Upper lobe of left lung (tissue), 6 donors: ENCODE data around the gene SLC16A1. TPM values are rescaled to one million over a fixed set of nuclear protein-coding genes. Genes with fewer than 3 reads are reported as not detected.

ENCODE experiments used
- ATAC-seq, 2 donors: fragments of 200-7000 bp; cut with Tn5 transposase; one replicate each; pipeline ENCODE4 v1.9.1; 2022; ENCODE audit warnings: mild to moderate bottlenecking in 2 of 2, moderate library complexity in 2 of 2; ENCODE audit not compliant: low FRiP score in 2 of 2
- DNase-seq, 2 donors: peaks; one replicate each; pipeline ENCODE4 v3.0.0-alpha.2; 2019 to 2020
- H3K27ac ChIP-seq, 4 donors: fragments of 200-600 bp; sonication (generic); one replicate each; pipeline ENCODE4 v1.5.1; 2016 to 2019
- H3K27me3 ChIP-seq, 4 donors: fragments of 200-600 bp; sonication (generic); one replicate each; pipeline ENCODE4 v1.5.1; 2017 to 2019
- H3K36me3 ChIP-seq, 4 donors: fragments of 200-600 bp; sonication (generic); one replicate each; pipeline ENCODE4 v1.5.1; 2016 to 2019
- H3K4me1 ChIP-seq, 4 donors: fragments of 200-600 bp; sonication (generic); one replicate each; pipeline ENCODE4 v1.5.1; 2018 to 2019
- H3K4me3 ChIP-seq, 4 donors: fragments of 200-600 bp; sonication (generic); one replicate each; pipeline ENCODE4 v1.5.1; 2017 to 2019; ENCODE audit warnings: mild to moderate bottlenecking in 2 of 4, moderate library complexity in 1 of 4
- H3K9me3 ChIP-seq, 4 donors: fragments of 200-600 bp; sonication (generic); one replicate each; pipeline ENCODE4 v1.5.1; 2018 to 2019
- EP300 ChIP-seq, 4 donors: sonication (generic); formaldehyde crosslinking; IDR thresholded peaks; one replicate each; pipeline ENCODE4 v1.5.1; 2017; ENCODE audit warnings: antibody characterized with exemption in 4 of 4, control low read depth in 2 of 4
- POLR2A ChIP-seq, 4 donors: fragments of 450-650 bp; IDR thresholded peaks; one replicate each; pipeline ENCODE4 v1.5.1; 2016 to 2017; ENCODE audit warnings: antibody characterized with exemption in 4 of 4, mild to moderate bottlenecking in 2 of 4
- POLR2AphosphoS5 ChIP-seq, 2 donors: sonication (generic); formaldehyde crosslinking; IDR thresholded peaks; one replicate each; pipeline ENCODE4 v1.5.1; 2017; ENCODE audit warnings: antibody characterized with exemption in 2 of 2
- WGBS, 2 donors: methylation state at CpG; one replicate each; pipeline ENCODE4 v1.1.5; 2017 to 2018; 5-methylcytosine and 5-hydroxymethylcytosine counted together
- total RNA-seq, 6 donors: library from RNA; depleted of rRNA in 4 of 6; stranded (reverse); fragments of >200 nt in 4 of 6; gene quantifications; one replicate each; pipeline versions ENCODE4 v1.1.0 to v1.2.1, GENCODE V29; 2016 to 2021
- TF ChIP-seq, protein P1 (sequence below), 6 experiments: fragments of 450-650 bp in 4 of 6; fragments of 200-600 bp in 2 of 6; sonication (generic) in 2 of 6; IDR thresholded peaks; one replicate each; pipeline ENCODE4 v1.5.1; 2016 to 2019; ENCODE audit warnings: antibody characterized with exemption in 6 of 6
- donor health status: DM: no; HTN: no; CAD: no; lungs with moderate emphysema.
- donor health status: DM: no; HTN: yes; CAD: no; lungs with severe emphysema.

The SLC16A1 gene
- total RNA-seq, 6 donors from 2014 or later = 1.4 to 13.3 (median 5.9) TPM

DNA sequence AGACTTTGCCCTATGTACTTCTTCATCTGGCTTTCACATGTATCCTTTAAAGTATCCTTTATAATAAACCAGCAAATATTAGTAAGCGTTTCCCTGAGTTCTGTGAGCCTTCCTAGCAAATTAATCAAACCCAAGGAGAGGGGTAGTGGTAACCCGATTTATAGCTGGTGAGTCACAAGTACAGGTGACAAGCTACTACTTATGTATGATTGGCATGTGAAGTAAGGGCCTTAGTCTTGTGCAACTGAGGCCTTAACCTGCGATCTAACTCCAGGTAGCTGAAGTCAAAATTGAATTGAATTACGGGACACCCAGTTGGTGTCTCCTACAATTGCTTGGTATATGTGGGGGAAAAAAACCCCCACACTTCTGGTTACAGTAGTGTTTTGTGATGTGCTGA, 26.0 kb downstream of the SLC16A1 start:
- WGBS, 2 donors = 78 to 86% methylated on average over 4 of the region's 4 CpGs
- ATAC-seq (no peak), DNase-seq (peak in 1 of 2 donors; percentile 24)
- Histone ChIP-seq H3K4me1 (no peaks in the 10 kb centered on the region), H3K9me3 (no peaks in the 10 kb centered on the region), H3K36me3 (no peaks in the 10 kb centered on the region), H3K27ac (no peak overlapping the region), H3K27me3 (no peaks in the 10 kb centered on the region), H3K4me3 (no peak overlapping the region)
- TF ChIP-seq EP300 (IDR thresholded peaks at IDR 0.05) (no peak), POLR2A (IDR thresholded peaks at IDR 0.05) (no peak), POLR2AphosphoS5 (IDR thresholded peaks at IDR 0.05) (no peak)
- TF ChIP-seq, protein P1, sequence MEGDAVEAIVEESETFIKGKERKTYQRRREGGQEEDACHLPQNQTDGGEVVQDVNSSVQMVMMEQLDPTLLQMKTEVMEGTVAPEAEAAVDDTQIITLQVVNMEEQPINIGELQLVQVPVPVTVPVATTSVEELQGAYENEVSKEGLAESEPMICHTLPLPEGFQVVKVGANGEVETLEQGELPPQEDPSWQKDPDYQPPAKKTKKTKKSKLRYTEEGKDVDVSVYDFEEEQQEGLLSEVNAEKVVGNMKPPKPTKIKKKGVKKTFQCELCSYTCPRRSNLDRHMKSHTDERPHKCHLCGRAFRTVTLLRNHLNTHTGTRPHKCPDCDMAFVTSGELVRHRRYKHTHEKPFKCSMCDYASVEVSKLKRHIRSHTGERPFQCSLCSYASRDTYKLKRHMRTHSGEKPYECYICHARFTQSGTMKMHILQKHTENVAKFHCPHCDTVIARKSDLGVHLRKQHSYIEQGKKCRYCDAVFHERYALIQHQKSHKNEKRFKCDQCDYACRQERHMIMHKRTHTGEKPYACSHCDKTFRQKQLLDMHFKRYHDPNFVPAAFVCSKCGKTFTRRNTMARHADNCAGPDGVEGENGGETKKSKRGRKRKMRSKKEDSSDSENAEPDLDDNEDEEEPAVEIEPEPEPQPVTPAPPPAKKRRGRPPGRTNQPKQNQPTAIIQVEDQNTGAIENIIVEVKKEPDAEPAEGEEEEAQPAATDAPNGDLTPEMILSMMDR (IDR thresholded peaks at IDR 0.05) = no peak

DNA sequence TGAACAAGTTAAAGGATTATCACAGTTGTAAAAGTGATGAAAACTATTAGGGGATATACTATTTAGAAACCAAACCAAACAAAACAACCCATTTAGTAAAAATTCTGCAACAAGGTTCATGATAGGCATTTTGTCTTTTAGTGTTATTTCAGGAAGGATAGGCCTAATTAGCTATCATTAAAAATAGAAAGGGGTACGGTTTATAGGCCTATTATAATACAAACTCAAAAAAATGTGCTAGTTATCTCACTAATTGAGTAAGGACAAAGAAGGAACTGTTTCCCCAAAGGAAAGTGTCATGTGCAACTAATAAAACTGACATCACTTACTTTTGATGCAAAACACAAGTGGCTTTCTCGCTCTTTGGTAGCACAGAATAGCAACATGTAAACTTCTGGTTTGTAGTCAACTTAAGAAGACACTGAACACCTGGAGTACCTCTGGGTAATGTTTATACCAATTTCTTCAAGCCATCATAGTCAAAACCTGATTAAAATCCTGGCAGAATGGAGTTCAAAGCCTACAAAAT, 28.5 kb downstream of the SLC16A1 start:
- TF ChIP-seq POLR2A (IDR thresholded peaks at IDR 0.05) (no peak), EP300 (IDR thresholded peaks at IDR 0.05) (no peak), POLR2AphosphoS5 (IDR thresholded peaks at IDR 0.05) (no peak)
- TF ChIP-seq, protein P1 (IDR thresholded peaks at IDR 0.05) = no peak
- no peaks in the 10 kb centered on the region for H3K9me3 ChIP-seq
- WGBS, 2 donors = 90 to 93% methylated on average over 2 of the region's 2 CpGs
- no peak for ATAC-seq
- no peaks in the 10 kb centered on the region for H3K27me3 ChIP-seq
- H3K36me3 ChIP-seq = no peaks in the 10 kb centered on the region
- no peak overlapping the region for H3K4me3 ChIP-seq
- DNase-seq = no peak
- no peaks in the 10 kb centered on the region for H3K4me1 ChIP-seq
- H3K27ac ChIP-seq = no peak overlapping the region

DNA sequence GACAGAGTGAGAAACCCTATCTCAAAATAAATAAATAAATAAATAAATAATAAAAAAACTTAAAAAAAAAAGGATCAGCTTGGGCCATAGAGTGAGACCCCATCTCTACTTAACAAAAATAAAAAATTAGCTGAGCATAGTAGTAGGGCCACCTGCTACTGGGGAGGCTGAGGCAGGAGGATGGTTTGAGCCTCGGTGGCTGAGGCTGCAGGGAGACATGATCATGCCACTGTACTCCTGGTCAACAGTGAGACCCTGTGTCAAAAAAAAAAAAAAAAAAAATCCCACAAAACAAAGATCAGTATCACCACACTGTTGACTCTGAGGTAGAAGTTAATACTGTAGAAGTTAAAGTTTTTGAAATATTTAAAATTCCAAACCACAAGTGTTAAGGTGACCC, 29.1 kb downstream of the SLC16A1 start:
- Histone ChIP-seq H3K27ac (no peak overlapping the region), H3K36me3 (no peaks in the 10 kb centered on the region), H3K27me3 (no peaks in the 10 kb centered on the region), H3K4me3 (no peak overlapping the region), H3K9me3 (no peaks in the 10 kb centered on the region), H3K4me1 (no peaks in the 10 kb centered on the region)
- DNase-seq (no peak), ATAC-seq (no peak)
- WGBS, 2 donors = 90% methylated on average over 1 of the region's 1 CpG
- no peak for TF ChIP-seq POLR2AphosphoS5 (IDR thresholded peaks at IDR 0.05)
- TF ChIP-seq, protein P1 (IDR thresholded peaks at IDR 0.05) = no peak
- no peak for TF ChIP-seq EP300 (IDR thresholded peaks at IDR 0.05)
- TF ChIP-seq POLR2A (IDR thresholded peaks at IDR 0.05) = no peak

GRCh38 chr1:112925015-112925414, 31.0 kb downstream of the SLC16A1 start:
- Histone ChIP-seq H3K9me3 (no peaks in the 10 kb centered on the region), H3K36me3 (no peaks in the 10 kb centered on the region), H3K4me1 (no peaks in the 10 kb centered on the region), H3K27ac (no peak overlapping the region), H3K27me3 (no peaks in the 10 kb centered on the region), H3K4me3 (no peak overlapping the region)
- 78 to 79% methylated on average over 3 of the region's 3 CpGs for WGBS, 2 donors
- ATAC-seq = no peak
- TF ChIP-seq POLR2A (IDR thresholded peaks at IDR 0.05) (no peak), EP300 (IDR thresholded peaks at IDR 0.05) (no peak), POLR2AphosphoS5 (IDR thresholded peaks at IDR 0.05) (no peak)
- TF ChIP-seq, protein P1 (IDR thresholded peaks at IDR 0.05) = no peak
- no peak for DNase-seq

- no peaks in the 10 kb centered on the region for H3K4me1 ChIP-seq
- WGBS, 2 donors = 95 to 100% methylated on average over 9 to 12 of the region's 12 CpGs
- ATAC-seq (peak in 1 of 2 donors; percentile 15), DNase-seq (peak in 1 of 2 donors; percentile 74)
- H3K27me3 ChIP-seq = no peaks in the 10 kb centered on the region
- H3K27ac ChIP-seq = no peak overlapping the region
- no peak overlapping the region for H3K4me3 ChIP-seq
- no peaks in the 10 kb centered on the region for H3K9me3 ChIP-seq
- H3K36me3 ChIP-seq = no peaks in the 10 kb centered on the region
- TF ChIP-seq EP300 (IDR thresholded peaks at IDR 0.05) = no peak
- no peak for TF ChIP-seq POLR2AphosphoS5 (IDR thresholded peaks at IDR 0.05)
- no peak for TF ChIP-seq POLR2A (IDR thresholded peaks at IDR 0.05)
- TF ChIP-seq, protein P1 (IDR thresholded peaks at IDR 0.05) = no peak
Measured at GRCh38 chr1:112923959-112924349, 32.0 kb downstream of the SLC16A1 start.
